ENCODE data around the gene CSRP1. TPM values are rescaled to one million over a fixed set of nuclear protein-coding genes. Genes with fewer than 3 reads are reported as not detected.

The CSRP1 gene
- total RNA-seq, 2 experiments from 2014 or later, result 46.4 to 89.8 TPM

GRCh38 chr1:201491896-201492511 is 14.9 kb downstream of the CSRP1 start:
- Histone ChIP-seq H2AFZ (ENCODE audit: low read length) (no peak overlapping the region), H3K79me2 (ENCODE audit: insufficient read depth, low read depth, low read length) (no peaks in the 10 kb centered on the region), H3K4me1 (ENCODE audit: insufficient read depth, low read length, poor library complexity, severe bottlenecking) (no peaks in the 10 kb centered on the region), H4K20me1 (ENCODE audit: insufficient read depth, low read length) (no peaks in the 10 kb centered on the region), H3K9me2 (ENCODE audit: insufficient read depth, low read length) (no peaks in the 10 kb centered on the region), H3K36me3 (ENCODE audit: insufficient read depth, low read length) (peaks cover 87% of the 10 kb centered on the region), H3K9me3 (ENCODE audit: low read length) (no peaks in the 10 kb centered on the region), H3K27ac (ENCODE audit: low read depth, low read length, poor library complexity, severe bottlenecking) (no peak overlapping the region), H3K4me3 (ENCODE audit: low read depth, low read length, poor library complexity, severe bottlenecking) (no peak overlapping the region), H3K4me2 (ENCODE audit: low read length) (no peak overlapping the region)
- POLR2A ChIA-PET, result interaction anchor here (0.8 to 1.2 kb wide), 2 partner anchors 10 kb away, joined by 4 read pairs; no protein-coding TSS in a partner anchor
- intact Hi-C loops (cut with micrococcal nuclease; ENCODE audit: unreplicated experiment), result no loop called here
- TF ChIP-seq EZH2phosphoT487 (IDR thresholded peaks at IDR 0.05; ENCODE audit: borderline replicate concordance, low read depth, low read length) (no peak), CTCF (conservative IDR thresholded peaks at IDR 0.05; ENCODE audit: low read length) (no peak)
- DNase-seq (ENCODE audit: low spot score), result no peak
- no TSS peak for BruUV-seq (replicated peaks)
- CTCF ChIA-PET (ENCODE audit: unreplicated experiment), result interaction anchor here (1.1 kb wide), 1 partner anchor 20 kb away, joined by 5 read pairs; no protein-coding TSS in a partner anchor

GRCh38 chr1:201490708-201491131 is 16.2 kb downstream of the CSRP1 start:
- intact Hi-C loops (cut with micrococcal nuclease; ENCODE audit: unreplicated experiment), result no loop called here
- Histone ChIP-seq H4K20me1 (ENCODE audit: insufficient read depth, low read length) (no peaks in the 10 kb centered on the region), H3K4me2 (ENCODE audit: low read length) (no peak overlapping the region)

More at GRCh38 chr1:201490708-201491131, 16.2 kb downstream of the CSRP1 start:
- no peaks in the 10 kb centered on the region for H3K4me1 ChIP-seq (ENCODE audit: insufficient read depth, low read length, poor library complexity, severe bottlenecking)
- ChIA-PET CTCF (ENCODE audit: unreplicated experiment) (interaction anchor here (1.1 kb wide), 1 partner anchor 21 kb away, joined by 5 read pairs; no protein-coding TSS in a partner anchor), POLR2A (interaction anchor here (0.6 to 1.2 kb wide), 3 partner anchors 8 to 39 kb away, joined by 3 to 4 read pairs (median 3); no protein-coding TSS in a partner anchor)
- no peak overlapping the region for H3K4me3 ChIP-seq (ENCODE audit: low read depth, low read length, poor library complexity, severe bottlenecking)
- BruUV-seq (replicated peaks), result no TSS peak
- H3K27ac ChIP-seq (ENCODE audit: low read depth, low read length, poor library complexity, severe bottlenecking), result no peak overlapping the region
- DNase-seq (ENCODE audit: low spot score), result no peak
- peaks cover 96% of the 10 kb centered on the region for H3K36me3 ChIP-seq (ENCODE audit: insufficient read depth, low read length)
- H3K9me3 ChIP-seq (ENCODE audit: low read length), result no peaks in the 10 kb centered on the region
- no peaks in the 10 kb centered on the region for H3K79me2 ChIP-seq (ENCODE audit: insufficient read depth, low read depth, low read length)
- H2AFZ ChIP-seq (ENCODE audit: low read length), result no peak overlapping the region
- H3K9me2 ChIP-seq (ENCODE audit: insufficient read depth, low read length), result no peaks in the 10 kb centered on the region
- TF ChIP-seq CTCF (conservative IDR thresholded peaks at IDR 0.05; ENCODE audit: low read length) (no peak), EZH2phosphoT487 (IDR thresholded peaks at IDR 0.05; ENCODE audit: borderline replicate concordance, low read depth, low read length) (no peak)
